GM19372 (cell line): ENCODE measurements around the gene THOC2.
"Not testable (repeated sequence)": the region's sequence is repeated elsewhere in the genome, so short reads cannot be mapped to it uniquely, and the experiment has no call there.

Experiments
- ATAC-seq: cut with Tn5 transposase; IDR thresholded peaks from one replicate; pipeline ENCODE4 v1.9.1; 2021; ENCODE audit warnings: mild to moderate bottlenecking, low read depth, moderate library complexity; ENCODE audit not compliant: unreplicated experiment

The THOC2 gene

GRCh38 chrX:123581586-123581985 lies 151.3 kb downstream of the THOC2 start:
- no peak for ATAC-seq

GRCh38 chrX:123580792-123581191 lies 152.1 kb downstream of the THOC2 start:
- no peak for ATAC-seq

GRCh38 chrX:123574027-123574426 lies 158.8 kb downstream of the THOC2 start:
- not testable (repeated sequence) for ATAC-seq

GRCh38 chrX:123570011-123570590 lies 162.8 kb downstream of the THOC2 start:
- ATAC-seq, result no peak

- ATAC-seq, result no peak
These were observed 169.7 kb downstream of the THOC2 start for GRCh38 chrX:123563167-123563566.

- no peak for ATAC-seq
These were observed 170.3 kb downstream of the THOC2 start for GRCh38 chrX:123562342-123563146.

GRCh38 chrX:123561439-123562215 lies 171.2 kb downstream of the THOC2 start:
- no peak for ATAC-seq

GRCh38 chrX:123550829-123551228 lies 182.0 kb downstream of the THOC2 start:
- no peak for ATAC-seq
